GM19043 (cell line): Measurements from ENCODE around the gene C2CD5.
"Not testable (repeated sequence)": the region's sequence is repeated elsewhere in the genome, so short reads cannot be mapped to it uniquely, and the experiment has no call there.

Experiments
- ATAC-seq: cut with Tn5 transposase; IDR thresholded peaks from one replicate; pipeline ENCODE4 v1.9.1; 2021; ENCODE audit warnings: low read depth; ENCODE audit not compliant: unreplicated experiment

The C2CD5 gene, protein sequence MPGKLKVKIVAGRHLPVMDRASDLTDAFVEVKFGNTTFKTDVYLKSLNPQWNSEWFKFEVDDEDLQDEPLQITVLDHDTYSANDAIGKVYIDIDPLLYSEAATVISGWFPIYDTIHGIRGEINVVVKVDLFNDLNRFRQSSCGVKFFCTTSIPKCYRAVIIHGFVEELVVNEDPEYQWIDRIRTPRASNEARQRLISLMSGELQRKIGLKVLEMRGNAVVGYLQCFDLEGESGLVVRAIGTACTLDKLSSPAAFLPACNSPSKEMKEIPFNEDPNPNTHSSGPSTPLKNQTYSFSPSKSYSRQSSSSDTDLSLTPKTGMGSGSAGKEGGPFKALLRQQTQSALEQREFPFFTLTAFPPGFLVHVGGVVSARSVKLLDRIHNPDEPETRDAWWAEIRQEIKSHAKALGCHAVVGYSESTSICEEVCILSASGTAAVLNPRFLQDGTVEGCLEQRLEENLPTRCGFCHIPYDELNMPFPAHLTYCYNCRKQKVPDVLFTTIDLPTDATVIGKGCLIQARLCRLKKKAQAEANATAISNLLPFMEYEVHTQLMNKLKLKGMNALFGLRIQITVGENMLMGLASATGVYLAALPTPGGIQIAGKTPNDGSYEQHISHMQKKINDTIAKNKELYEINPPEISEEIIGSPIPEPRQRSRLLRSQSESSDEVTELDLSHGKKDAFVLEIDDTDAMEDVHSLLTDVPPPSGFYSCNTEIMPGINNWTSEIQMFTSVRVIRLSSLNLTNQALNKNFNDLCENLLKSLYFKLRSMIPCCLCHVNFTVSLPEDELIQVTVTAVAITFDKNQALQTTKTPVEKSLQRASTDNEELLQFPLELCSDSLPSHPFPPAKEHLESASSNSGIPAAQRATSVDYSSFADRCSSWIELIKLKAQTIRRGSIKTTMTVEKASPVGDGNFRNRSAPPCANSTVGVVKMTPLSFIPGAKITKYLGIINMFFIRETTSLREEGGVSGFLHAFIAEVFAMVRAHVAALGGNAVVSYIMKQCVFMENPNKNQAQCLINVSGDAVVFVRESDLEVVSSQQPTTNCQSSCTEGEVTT

DNA sequence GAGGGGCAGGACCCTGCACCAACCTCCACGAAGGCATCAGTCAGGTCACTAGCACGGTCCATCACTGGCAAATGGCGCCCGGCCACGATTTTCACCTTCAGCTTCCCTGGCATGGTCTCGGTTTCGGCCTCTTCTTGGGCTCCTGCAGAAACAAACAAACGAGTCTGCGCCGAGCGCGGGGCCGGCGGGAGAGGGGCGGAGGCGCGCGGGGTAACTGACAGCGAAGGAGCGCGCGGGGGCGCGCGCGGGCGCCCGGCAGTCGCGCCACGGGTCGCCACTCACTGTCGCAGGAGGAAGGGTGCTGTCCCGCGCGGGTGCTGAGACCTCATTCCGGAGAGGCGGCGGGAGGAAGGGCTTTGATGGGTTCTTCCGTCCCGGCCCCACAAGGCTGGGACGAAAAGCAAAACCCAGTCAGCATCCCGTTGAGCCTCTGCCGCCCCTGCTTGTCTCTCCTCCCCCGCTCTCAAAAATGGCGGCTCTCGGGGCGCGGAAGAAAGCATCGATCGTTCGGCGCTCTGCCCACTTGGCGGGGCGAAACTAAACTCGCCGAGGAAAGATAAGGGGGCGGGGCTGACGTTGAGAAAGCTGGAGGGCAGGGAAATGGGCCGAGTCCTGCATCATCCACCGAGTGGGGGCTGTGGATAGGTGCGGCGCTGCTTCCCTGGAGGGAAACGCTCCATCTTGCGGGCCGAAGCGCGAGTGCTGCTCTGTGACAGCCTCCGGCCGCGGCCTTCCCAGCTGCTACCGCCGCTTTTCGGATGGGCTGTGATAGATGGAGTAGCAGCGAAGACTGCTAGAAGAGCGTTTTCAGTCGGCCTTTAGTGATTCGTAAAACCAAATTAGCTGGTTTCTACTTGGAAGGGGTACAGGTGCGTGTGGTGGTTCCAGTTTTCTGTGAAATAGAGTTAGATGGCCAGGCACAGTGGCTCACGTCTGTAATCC lies at the start of gene C2CD5:
Gene C2CD5, minus strand, starts transcription at position 505 of the 942 bp plus-strand sequence. Its CDS starts 392 bp downstream, at position 113.
- peak; percentile 72 for ATAC-seq

DNA sequence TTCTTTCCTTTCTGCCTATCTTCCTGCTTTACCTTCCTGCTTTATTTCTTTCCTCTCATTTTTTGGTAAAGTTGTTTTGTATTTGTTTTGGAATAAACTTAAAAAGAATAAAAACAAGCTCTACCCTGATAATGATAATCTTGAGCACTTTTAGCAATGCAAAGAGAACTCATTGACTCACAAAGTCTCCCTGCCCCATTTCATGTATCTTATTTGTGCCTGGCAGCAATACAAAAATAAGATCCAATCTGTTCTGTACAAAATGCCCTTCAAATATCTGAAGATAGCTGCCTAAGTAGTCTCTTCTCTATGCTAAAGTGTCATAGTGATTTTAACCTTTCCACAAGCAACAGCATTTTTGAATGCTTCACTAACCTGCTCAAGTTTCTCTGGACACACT lies 49.5 kb upstream of the C2CD5 start:
- ATAC-seq, result no peak

DNA sequence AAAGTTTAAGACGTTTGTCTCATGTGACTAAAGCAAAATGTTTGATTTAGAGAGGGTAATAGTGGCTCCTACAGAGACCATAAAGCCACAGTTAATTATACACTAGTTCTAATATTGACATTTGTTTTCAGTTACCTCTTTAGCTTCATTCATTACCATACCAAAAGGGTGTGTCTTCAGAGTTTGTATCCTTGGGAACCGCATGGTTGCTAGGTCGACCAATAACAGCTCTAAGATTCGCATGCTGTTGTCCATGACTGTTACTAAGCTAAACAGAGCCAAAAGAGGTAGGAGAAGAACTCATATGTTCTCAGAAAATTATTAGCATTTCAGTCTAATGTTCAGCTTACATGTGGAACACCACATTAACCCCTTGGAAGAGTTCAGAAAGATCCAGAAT lies 44.5 kb upstream of the C2CD5 start:
- ATAC-seq, result no peak

DNA sequence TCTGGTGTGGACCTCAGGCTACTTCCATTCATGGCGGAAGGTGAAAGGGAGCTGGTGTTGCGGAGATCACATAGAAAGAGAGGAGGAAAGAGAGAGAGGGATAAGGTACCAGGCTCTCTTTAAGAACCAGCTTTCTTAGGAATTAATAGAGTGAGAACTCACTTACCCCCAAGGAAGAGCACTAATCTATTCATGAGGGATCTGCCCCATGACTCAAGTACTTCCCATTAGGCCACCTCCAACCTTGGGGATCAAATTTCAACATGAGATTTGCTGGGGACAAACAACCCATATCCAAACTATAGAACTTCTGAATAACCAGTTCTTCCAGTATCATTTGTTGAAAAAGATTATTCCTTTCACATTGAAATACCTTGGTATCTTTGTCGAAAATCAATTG lies 34.0 kb upstream of the C2CD5 start:
- ATAC-seq, result no peak

DNA sequence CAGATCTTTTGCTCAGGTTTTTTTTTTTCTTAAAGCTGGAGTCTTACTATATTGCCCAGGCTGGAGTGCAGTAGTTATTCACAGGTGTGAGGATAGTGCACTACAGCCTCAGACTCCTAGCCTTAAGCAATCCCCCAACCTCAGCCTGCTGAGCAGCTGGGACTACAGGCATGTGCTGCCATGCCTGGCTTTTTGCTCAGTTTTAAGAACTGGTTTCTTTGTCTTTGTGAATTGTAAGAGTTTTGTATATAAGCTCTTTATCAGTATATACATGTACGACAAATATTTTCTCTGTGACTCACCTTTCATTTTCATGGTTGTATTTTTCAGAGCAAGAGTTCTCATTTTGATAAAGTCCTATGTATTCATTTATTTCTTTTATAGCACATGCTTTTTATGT lies 33.3 kb upstream of the C2CD5 start:
- ATAC-seq, result no peak

DNA sequence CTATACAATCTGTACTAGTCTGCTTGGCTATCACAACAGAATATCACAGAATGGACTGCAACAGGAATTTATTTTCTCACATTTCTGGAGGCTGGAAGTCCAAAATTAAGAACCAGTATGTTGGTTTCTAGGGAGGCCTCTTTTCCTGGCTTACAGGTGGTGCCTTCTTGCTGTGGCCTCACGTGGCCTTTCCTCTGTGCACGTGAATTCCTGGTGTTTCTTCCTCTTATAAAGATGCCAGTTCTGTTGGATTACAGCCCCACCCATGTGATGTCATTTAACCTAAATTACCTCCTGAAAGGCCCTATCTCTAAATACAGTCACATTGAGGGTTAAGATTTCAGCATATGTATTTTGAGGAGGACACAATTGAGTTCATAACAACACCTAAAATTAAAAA lies 32.1 kb upstream of the C2CD5 start:
- ATAC-seq, result no peak

DNA sequence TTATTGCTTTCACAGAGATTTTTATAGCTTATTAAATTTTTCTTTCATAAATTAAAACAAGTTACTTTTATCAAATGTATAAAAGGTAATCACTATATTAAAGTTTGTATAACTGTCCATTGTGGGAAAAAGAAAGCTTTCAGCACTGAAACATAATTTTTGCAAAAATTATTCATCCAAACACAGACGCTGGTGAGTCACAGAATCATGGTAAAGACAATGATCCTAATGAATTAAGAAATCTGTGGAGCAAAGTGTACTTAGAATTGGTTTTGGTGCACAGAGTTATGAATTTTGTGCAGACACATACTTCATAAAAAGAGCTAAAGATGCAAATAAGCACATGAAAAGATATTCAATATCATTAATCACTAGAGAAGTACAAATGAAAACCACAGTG lies 31.7 kb upstream of the C2CD5 start:
- ATAC-seq, result no peak

DNA sequence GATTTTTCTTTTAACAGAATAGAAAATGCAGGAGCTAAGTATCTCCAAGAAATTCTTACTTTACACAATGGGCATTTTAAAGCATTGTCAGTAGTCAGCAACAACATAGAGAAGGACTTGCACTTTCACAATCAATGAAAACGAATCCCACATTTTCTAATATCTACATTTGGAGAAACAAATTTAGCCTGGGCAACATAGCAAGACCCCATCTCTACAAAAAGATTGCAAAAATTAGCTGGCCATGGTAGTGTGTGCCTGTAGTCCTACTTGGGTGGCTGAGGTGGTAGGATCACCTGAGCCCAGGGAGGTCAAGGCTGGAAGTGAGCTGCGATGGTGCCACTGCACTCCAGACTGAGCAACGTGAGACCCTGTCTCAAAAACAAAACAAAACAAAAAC lies 30.6 kb upstream of the C2CD5 start:
- no peak for ATAC-seq

DNA sequence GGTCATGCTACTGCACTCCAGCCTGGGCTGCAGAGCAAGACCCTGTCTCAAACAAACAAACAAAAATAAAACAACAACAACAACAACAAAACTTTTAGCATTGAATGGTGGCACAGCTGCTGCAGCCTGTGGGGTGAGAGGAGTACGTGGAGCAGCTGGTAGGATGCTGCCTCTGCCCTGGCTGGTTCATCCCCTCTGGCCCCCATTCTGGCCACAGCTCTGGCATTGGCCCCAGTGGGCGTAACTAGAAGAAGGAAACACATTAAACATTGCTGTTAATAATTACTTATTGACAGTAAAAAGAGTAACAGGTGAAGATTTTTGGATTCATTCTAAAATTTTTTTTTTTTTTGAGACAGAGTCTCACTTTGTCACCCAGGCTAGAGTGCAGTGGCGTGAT lies 28.8 kb upstream of the C2CD5 start:
- ATAC-seq, result no peak

DNA sequence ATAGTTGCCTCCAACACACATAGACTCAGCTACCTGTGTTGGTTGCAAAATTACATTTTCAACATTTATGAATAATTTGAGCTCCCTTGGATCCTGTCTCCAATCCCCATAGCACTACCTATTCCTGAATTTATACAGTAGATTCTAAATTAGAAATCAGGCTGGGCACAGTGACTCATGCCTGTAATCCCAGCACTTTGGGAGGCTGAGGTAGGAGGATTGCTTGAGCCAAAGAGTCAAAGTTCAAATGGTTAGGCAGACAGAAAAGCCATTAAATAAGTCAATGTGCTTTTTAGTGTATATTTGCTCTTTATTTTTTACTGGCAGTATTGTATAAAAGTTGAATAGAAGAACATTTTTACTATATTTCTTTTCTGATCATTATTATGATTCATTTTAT lies 24.9 kb upstream of the C2CD5 start:
- ATAC-seq, result no peak

DNA sequence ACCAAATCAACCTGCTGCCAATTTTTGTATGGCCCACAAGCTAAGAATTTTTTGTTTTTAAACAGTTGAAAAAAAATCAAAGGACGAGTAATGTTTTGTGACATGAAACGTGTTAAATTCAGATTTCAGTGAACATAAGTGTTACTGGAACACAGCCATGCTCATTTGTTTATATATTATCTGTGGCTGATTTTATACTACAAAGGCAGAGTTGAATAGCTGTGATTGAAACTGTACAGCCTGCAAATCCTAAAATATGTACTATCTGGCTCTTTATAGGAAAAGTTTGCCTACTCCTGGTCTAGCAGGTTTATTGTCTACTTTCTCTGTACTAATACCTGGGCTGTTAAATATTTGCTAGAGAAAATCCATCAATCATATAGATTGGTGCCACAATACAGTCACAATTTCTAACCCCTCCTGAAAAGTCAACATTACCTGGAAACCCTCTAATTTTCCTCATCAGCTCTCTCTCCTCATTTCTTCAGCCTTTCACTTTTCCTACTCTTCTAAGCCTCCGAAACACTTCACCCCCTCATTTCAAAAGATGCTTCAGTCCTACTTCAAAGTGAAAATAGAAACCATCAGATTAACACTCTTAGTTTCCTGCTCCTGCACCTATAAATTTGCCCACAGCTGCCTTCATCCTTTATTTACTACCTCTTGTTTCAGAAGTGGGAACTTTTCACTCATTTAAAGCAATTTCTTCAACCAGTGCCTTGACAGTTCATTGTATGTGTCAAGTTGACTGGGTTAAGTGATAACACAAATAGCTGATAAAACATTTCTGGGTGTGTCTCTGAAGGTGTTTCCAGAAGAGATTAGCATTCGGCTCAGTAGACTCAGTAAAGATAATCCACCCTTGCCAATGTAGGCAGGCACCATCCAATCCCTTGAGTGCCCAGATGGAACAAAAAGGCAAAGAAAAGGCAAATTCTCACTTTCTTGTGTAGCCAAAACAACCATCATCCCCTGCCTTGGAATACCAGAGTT lies 18.0 kb upstream of the C2CD5 start:
- ATAC-seq, result no peak

DNA sequence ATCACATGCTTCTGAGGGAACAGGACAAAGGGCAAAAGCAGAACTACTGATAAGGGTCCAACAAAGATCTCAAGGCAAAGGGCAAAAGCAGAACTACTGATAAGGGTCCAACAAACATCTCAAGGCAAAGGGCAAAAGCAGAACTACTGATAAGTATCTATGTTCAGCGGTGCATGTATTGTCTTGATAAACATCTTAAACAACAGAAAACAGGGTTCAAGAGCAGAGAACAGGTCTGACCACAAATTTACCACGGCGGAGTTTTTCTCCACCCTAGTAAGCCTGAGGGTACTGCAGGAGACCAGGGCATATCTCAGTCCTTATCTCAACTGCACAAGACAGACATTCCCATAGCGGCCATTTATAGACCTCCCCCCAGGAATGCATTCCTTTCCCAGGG lies 10.4 kb upstream of the C2CD5 start:
- ATAC-seq, result not testable (repeated sequence)

DNA sequence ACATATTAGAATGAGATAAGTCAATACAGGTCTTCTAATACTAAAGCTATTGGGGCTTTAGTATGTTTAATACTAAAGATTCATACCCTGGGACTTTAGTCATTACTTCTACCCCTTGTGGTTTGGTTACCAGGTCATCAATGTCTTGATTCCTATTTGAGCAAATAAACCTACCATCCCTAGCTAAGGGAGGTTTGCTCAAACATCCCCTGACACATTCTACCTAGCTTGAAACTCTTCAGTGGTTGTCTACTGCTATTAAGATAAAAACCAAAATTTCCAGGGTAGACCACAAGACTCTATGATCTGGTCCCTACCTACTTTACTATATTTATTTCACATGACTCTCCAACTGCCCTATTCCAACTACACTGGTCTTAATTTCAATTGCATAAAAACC lies 7.3 kb upstream of the C2CD5 start:
- no peak for ATAC-seq

DNA sequence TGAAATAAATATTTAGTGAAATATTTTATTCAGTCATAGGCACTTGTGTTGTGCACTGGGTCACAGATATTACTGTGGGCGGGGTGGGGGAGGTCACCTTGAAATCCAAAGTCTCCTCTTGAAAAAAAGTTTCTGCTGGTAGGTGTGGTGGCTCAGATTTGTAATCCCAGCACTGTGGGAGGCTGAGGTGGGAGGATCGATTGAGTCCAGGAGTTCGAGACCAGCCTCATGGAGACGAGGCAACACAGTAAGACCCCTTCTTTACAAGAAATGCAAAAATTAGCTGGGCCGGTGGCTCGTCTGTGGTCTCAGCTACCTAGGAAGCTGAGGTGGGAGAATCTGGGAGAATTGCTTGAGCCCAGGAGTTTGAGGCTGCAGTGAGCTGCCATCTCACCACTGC lies 913 bp upstream of the C2CD5 start:
- no peak for ATAC-seq

DNA sequence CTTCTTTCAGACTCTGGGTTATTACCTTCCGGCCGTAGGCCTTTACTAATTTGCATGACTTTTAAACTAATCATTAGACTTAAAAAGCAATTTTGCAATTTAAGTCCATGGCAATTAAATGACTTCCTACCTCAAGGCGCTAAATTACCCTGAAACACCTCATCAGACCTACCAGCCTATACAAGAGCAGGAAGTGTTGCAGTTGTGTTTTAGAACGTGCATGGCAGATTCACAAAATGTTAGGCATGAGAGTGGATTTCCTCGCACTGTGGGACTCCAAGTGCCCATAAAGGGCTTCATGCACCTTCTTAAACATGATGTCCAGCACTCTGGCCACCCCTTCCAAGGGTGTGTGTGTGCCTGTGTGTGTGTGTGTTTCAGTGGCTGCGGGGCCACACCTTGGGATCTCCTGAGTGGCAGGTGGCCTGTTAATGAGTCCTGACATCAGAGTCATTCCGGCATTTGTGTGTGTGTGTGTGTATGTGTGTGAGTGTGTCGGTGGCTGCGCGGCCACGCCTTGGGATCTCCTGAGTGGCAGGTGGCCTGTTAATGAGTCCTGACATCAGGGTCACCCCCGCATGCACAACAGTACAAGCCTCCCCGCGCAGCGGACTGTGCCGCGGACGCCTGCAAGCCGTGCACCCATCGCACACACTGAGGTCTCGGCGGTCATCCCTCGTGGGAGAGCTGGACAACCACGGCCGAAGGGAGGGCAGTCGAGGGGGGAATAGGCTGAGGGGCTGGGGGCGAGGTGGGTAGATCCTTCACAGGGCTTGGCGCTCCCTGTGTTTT lies 900 bp downstream of the C2CD5 start:
- peak; percentile 36 for ATAC-seq

DNA sequence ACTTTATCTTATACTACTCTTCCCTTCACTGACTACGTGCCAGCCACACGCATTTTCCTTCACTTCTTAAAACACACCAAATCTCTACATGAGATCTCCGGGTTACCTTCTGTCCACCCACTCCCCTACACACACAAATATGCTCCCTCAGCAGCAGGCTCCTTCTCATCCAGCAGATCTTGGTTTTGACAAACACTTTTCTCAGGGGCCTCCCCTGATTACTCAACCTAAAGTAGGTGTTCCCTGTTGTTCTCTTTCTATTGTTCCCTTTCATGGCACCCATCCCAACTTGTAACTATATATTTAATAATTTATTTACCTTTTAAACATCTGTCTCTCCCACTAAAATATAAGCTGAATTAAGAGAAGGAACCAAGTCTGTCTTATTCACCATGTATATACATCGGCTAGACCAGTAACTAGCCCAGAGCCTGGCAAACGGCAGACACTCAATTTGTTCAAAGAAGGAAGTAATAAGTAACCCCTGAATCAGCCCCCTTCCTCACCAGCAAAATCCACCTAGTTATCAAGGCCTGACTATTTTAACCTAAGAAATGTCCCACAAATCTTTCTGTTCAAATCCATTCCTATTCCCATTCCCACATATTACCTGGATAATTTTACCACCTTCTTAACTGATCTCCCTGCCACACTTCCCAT lies 2.7 kb downstream of the C2CD5 start:
- ATAC-seq, result no peak

DNA sequence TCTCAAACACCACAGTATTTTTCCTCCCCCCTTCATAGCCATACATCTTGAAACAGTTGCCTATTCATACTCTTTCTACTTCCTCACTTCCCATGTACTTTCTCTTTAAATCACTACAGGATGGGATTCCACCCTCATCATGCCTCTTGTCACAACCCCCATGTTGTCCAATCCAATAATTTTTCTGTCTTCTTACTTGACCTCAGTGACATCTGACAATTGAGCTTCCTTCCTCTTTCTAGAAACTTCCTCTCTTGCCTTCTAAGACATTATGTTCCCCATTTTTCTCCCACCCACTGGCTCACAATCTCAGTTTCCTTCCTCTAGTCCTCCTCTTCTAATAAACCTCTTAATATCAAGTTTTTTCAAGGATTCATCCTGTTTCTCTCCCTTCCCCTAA lies 5.3 kb downstream of the C2CD5 start:
- ATAC-seq, result no peak

DNA sequence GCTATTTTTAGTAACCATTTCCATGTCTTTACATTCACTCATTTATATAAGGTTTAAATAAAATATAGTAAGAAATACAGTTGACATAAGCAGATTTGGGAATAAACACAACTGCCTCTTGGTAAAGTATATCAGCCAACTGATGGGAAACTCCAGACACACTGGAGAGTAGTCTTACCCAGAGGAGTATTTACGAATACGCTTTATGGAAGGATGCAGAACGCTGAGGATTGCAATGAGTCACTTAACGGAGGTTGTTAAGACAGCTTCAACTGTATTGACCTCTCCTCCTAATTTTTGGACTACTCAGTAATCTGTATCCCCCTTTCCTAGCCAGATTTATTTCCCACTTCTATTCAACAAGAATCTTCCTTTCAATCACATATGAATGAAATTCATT lies 6.0 kb downstream of the C2CD5 start:
- no peak for ATAC-seq
